ENCODE data around the gene FZD4.
"Not testable (repeated sequence)": the region's sequence is repeated elsewhere in the genome, so short reads cannot be mapped to it uniquely, and the experiment has no call there.

Gene FZD4

GRCh38 chr11:86972734-86973133 lies 17.5 kb upstream of the FZD4 start:
- Histone ChIP-seq H3K9me3 (ENCODE audit: control insufficient read depth in 2 of 2, low read length in 2 of 2) (peaks cover 0 to 6% of the 10 kb centered on the region in 2 donors), H3K27me3 (ENCODE audit: control insufficient read depth in 1 of 2, insufficient read depth in 2 of 2, low read length in 2 of 2) (no peaks in the 10 kb centered on the region), H3K9ac (ENCODE audit: low read length in 2 of 2) (no peak overlapping the region), H3K4me1 (ENCODE audit: control insufficient read depth, insufficient read depth, low read length) (no peaks in the 10 kb centered on the region), H3K36me3 (ENCODE audit: control insufficient read depth in 2 of 2, insufficient read depth in 2 of 2, low read length in 2 of 2) (no peaks in the 10 kb centered on the region), H3K4me3 (ENCODE audit: low read length in 2 of 2) (no peak overlapping the region), H3K27ac (ENCODE audit: low read length) (no peak overlapping the region)

- H3K9me3 ChIP-seq (ENCODE audit: control insufficient read depth in 2 of 2, low read length in 2 of 2) = peaks cover 0 to 6% of the 10 kb centered on the region in 2 donors
Observed at GRCh38 chr11:86969258-86969657, 14.1 kb upstream of the FZD4 start.

DNA sequence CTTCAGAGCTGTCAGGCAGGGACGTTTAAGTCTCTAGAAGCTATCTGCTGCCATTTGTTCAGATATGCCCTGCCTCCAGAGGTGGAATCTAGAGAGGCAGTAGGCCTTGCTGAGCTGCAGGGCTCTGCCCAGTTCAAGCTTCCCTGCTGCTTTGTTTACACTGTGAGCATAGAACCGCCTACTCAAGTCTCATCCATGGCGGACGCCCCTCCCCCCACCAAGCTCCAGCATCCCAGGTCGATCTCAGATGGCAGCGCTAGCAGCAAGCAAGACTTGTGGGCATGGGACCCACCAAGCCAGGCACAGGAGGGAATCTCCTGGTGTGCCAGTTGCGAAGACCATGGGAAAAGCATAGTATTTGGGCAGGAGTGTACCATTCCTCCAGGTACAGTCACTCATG lies 12.4 kb upstream of the FZD4 start:
- H3K36me3 ChIP-seq (ENCODE audit: control insufficient read depth in 2 of 2, insufficient read depth in 2 of 2, low read length in 2 of 2); H3K4me1 ChIP-seq (ENCODE audit: control insufficient read depth, insufficient read depth, low read length); H3K4me3 ChIP-seq (ENCODE audit: low read length in 2 of 2); H3K9me3 ChIP-seq (ENCODE audit: control insufficient read depth in 2 of 2, low read length in 2 of 2); H3K27me3 ChIP-seq (ENCODE audit: control insufficient read depth in 1 of 2, insufficient read depth in 2 of 2, low read length in 2 of 2); H3K9ac ChIP-seq (ENCODE audit: low read length in 2 of 2); H3K27ac ChIP-seq (ENCODE audit: low read length): not testable (repeated sequence)

More at GRCh38 chr11:86969258-86969657, 14.1 kb upstream of the FZD4 start:
- no peaks in the 10 kb centered on the region for H3K36me3 ChIP-seq (ENCODE audit: control insufficient read depth in 2 of 2, insufficient read depth in 2 of 2, low read length in 2 of 2)
- no peaks in the 10 kb centered on the region for H3K4me1 ChIP-seq (ENCODE audit: control insufficient read depth, insufficient read depth, low read length)
- no peak overlapping the region for H3K9ac ChIP-seq (ENCODE audit: low read length in 2 of 2)
- H3K27me3 ChIP-seq (ENCODE audit: control insufficient read depth in 1 of 2, insufficient read depth in 2 of 2, low read length in 2 of 2) = no peaks in the 10 kb centered on the region
- H3K27ac ChIP-seq (ENCODE audit: low read length) = no peak overlapping the region
- H3K4me3 ChIP-seq (ENCODE audit: low read length in 2 of 2) = no peak overlapping the region

DNA sequence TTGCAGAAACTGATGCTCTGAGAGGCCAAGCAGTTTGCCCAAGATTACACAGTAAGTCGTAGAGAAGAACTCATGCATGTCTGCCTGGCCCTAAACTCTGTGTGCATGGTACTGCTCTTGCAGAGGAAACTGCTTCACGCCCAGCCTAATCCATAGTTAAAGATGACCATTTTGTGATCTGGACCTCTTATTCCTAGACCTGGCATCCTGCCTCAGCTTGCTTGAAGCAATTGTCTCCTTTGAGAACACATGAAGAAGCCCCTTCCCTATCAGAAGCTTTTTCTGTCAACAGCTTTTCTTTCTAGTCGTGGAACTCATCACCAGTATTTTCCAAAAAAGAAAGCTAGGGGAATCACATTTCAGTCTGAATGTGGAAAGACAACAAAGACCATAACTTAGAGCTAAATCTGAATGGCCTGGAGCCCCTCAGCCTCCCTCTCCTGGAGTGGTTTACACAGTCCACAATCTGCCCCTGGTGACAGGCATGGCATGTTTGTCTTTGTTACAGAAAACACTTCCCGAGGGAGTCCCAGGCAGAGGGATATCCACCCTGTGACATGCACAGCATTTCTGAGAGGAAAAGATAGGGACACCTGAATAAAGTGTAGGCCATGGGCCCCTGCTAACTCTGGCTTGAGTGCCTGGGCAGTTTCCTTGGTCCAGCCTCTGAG lies 2.9 kb upstream of the FZD4 start:
- no peaks in the 10 kb centered on the region for H3K27me3 ChIP-seq (ENCODE audit: control insufficient read depth in 1 of 2, insufficient read depth in 2 of 2, low read length in 2 of 2)
- no peaks in the 10 kb centered on the region for H3K36me3 ChIP-seq (ENCODE audit: control insufficient read depth in 2 of 2, insufficient read depth in 2 of 2, low read length in 2 of 2)
- no peak overlapping the region for H3K27ac ChIP-seq (ENCODE audit: low read length)
- H3K9ac ChIP-seq (ENCODE audit: low read length in 2 of 2) = no peak overlapping the region
- no peak overlapping the region for H3K4me3 ChIP-seq (ENCODE audit: low read length in 2 of 2)
- peaks cover 18% of the 10 kb centered on the region for H3K4me1 ChIP-seq (ENCODE audit: control insufficient read depth, insufficient read depth, low read length)
- no peaks in the 10 kb centered on the region for H3K9me3 ChIP-seq (ENCODE audit: control insufficient read depth in 2 of 2, low read length in 2 of 2)

DNA sequence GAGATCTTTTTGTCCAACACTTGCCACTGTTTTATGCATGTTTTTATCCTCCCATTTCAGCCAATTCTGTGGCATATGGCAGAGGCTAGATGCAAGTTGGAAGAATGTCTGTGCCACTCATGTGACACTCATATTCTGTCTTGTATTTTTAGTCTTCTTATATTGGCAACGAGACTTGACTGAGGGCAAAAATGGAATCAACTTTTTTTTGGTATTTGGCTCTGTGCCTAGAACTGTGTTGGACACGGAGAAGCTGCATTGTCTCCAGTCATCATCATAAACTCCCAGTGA lies 1.7 kb upstream of the FZD4 start:
- Histone ChIP-seq H3K27me3 (ENCODE audit: control insufficient read depth in 1 of 2, insufficient read depth in 2 of 2, low read length in 2 of 2) (no peaks in the 10 kb centered on the region), H3K9ac (ENCODE audit: low read length in 2 of 2) (no peak overlapping the region), H3K4me3 (ENCODE audit: low read length in 2 of 2) (peak overlapping the region in 1 of 2 donors; percentile 94), H3K36me3 (ENCODE audit: control insufficient read depth in 2 of 2, insufficient read depth in 2 of 2, low read length in 2 of 2) (peaks cover 3 to 4% of the 10 kb centered on the region in 2 donors), H3K27ac (ENCODE audit: low read length) (peak overlapping the region; percentile 76), H3K9me3 (ENCODE audit: control insufficient read depth in 2 of 2, low read length in 2 of 2) (no peaks in the 10 kb centered on the region), H3K4me1 (ENCODE audit: control insufficient read depth, insufficient read depth, low read length) (peaks cover 25% of the 10 kb centered on the region)

DNA sequence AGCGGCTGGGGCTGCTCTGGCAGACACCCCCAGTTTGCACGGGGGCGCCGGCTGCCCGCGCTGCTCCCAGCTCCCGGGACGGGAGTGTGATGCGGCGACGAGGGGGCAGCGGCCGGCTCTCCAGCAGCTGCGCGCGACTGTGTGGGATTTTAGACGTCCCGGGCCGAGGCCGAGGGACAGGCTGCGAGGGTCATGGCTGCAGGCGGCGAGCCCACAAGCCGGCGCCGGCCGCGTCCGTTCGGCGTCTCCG lies 159 bp downstream of the FZD4 start:
- Histone ChIP-seq H3K4me1 (ENCODE audit: control insufficient read depth, insufficient read depth, low read length) (peaks cover 34% of the 10 kb centered on the region), H3K9ac (ENCODE audit: low read length in 2 of 2) (peak overlapping the region; percentile 25 to 74), H3K36me3 (ENCODE audit: control insufficient read depth in 2 of 2, insufficient read depth in 2 of 2, low read length in 2 of 2) (peaks cover 7 to 11% of the 10 kb centered on the region in 2 donors), H3K27me3 (ENCODE audit: control insufficient read depth in 1 of 2, insufficient read depth in 2 of 2, low read length in 2 of 2) (no peaks in the 10 kb centered on the region), H3K4me3 (ENCODE audit: low read length in 2 of 2) (peak overlapping the region; percentile 75 to 87), H3K9me3 (ENCODE audit: control insufficient read depth in 2 of 2, low read length in 2 of 2) (no peaks in the 10 kb centered on the region), H3K27ac (ENCODE audit: low read length) (peak overlapping the region; percentile 58)

DNA sequence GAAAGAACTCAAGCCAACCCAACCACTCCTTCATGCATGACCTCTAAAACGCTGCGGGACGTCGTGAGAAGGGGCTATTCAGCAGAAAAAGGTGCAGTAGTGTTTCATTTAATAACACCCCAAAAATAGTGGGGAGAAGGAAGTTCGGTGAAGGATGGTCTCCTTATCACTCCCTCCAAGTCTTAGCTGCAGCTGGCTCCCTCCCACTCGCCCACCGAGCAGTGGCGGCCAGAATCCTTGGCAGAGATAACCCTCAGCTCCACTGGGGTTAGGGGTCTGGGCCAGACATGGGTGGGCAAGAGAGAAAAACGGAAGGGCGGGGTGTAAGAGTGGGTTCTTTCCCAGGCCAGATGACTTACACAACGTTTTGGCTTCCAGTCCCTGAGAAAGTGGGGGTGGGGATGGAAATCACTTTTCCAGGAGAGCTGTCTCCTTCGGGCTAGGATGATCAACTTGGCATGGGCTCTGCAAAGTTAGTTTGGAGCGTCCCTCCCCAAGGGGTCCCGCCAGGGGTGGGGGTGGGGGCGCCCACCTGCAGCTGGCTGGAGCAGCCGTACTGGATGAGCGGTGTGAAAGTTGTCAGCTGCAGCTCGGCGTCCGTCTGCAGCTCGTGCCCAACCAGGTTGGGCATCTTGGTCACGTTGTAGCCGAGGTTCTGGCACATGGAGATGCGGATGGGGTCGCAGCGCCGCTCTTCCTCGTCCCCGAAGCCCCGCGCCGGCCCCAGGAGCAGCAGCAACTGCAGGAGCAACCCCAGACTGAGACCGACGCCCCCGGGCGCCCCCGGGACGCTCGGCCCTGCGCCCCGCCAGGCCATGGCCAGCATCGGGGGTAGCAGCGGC lies 705 bp downstream of the FZD4 start:
- H3K9ac ChIP-seq (ENCODE audit: low read length in 2 of 2) = peak overlapping the region; percentile 25 to 74
- H3K9me3 ChIP-seq (ENCODE audit: control insufficient read depth in 2 of 2, low read length in 2 of 2) = no peaks in the 10 kb centered on the region
- H3K36me3 ChIP-seq (ENCODE audit: control insufficient read depth in 2 of 2, insufficient read depth in 2 of 2, low read length in 2 of 2) = peaks cover 7 to 11% of the 10 kb centered on the region in 2 donors
- peaks cover 36% of the 10 kb centered on the region for H3K4me1 ChIP-seq (ENCODE audit: control insufficient read depth, insufficient read depth, low read length)
- peak overlapping the region; percentile 75 to 87 for H3K4me3 ChIP-seq (ENCODE audit: low read length in 2 of 2)
- H3K27me3 ChIP-seq (ENCODE audit: control insufficient read depth in 1 of 2, insufficient read depth in 2 of 2, low read length in 2 of 2) = no peaks in the 10 kb centered on the region
- H3K27ac ChIP-seq (ENCODE audit: low read length) = peak overlapping the region; percentile 58

DNA sequence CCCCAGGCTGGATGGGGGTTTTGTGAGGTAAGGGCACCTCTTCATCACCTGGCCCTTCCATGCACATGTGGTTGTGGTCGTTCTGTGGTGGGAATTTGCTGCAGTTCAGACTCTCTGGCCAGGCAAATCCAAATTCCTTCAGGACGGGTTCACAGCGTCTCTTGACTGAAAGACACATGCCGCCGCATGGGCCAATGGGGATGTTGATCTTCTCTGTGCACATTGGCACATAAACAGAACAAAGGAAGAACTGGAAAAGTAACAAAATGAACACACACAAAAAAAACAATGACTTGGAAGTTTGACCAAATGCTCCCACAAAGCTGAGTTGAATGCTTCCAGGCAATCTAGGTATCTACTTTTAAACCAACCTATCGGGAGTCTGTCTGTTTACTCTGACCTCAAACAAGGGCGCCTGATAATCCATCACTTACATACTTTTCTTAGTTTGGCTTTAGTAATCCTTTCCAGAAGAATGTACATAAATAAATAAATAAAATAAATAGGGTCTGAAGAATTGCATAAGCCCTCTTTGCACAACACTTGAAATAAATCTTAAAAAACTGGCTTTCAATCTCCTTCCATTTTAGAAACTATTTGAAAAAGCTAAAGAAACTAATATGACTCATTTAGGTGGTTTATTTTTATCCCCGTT lies 2.8 kb downstream of the FZD4 start:
- Histone ChIP-seq H3K27ac (ENCODE audit: low read length) (no peak overlapping the region), H3K9ac (ENCODE audit: low read length in 2 of 2) (no peak overlapping the region), H3K4me1 (ENCODE audit: control insufficient read depth, insufficient read depth, low read length) (peaks cover 55% of the 10 kb centered on the region), H3K4me3 (ENCODE audit: low read length in 2 of 2) (peak overlapping the region; percentile 28 to 87), H3K9me3 (ENCODE audit: control insufficient read depth in 2 of 2, low read length in 2 of 2) (no peaks in the 10 kb centered on the region), H3K36me3 (ENCODE audit: control insufficient read depth in 2 of 2, insufficient read depth in 2 of 2, low read length in 2 of 2) (peaks cover 10 to 14% of the 10 kb centered on the region in 2 donors), H3K27me3 (ENCODE audit: control insufficient read depth in 1 of 2, insufficient read depth in 2 of 2, low read length in 2 of 2) (no peaks in the 10 kb centered on the region)

DNA sequence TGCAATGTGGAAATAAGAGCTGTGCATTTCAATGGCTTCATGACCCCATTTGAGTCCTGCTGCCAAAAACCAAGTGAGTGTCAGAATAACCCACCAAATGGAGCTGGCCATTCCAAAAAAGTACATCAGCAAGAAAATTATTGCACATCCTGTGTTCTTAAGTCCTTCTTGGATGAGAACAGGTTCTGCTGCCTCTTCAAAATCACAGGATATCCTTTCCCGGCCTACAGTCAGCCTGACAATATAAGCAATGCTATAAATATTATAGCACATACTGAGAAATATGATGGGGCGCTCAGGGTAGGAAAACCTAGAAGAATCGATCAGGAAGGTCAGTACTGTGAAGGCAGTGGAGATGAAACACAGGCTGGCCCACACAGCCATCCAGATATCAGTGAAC lies 3.5 kb downstream of the FZD4 start:
- Histone ChIP-seq H3K36me3 (ENCODE audit: control insufficient read depth in 2 of 2, insufficient read depth in 2 of 2, low read length in 2 of 2) (peaks cover 10 to 14% of the 10 kb centered on the region in 2 donors), H3K4me1 (ENCODE audit: control insufficient read depth, insufficient read depth, low read length) (peaks cover 52% of the 10 kb centered on the region), H3K4me3 (ENCODE audit: low read length in 2 of 2) (peak overlapping the region in 1 of 2 donors; percentile 87), H3K9ac (ENCODE audit: low read length in 2 of 2) (no peak overlapping the region), H3K9me3 (ENCODE audit: control insufficient read depth in 2 of 2, low read length in 2 of 2) (no peaks in the 10 kb centered on the region), H3K27ac (ENCODE audit: low read length) (no peak overlapping the region), H3K27me3 (ENCODE audit: control insufficient read depth in 1 of 2, insufficient read depth in 2 of 2, low read length in 2 of 2) (no peaks in the 10 kb centered on the region)

DNA sequence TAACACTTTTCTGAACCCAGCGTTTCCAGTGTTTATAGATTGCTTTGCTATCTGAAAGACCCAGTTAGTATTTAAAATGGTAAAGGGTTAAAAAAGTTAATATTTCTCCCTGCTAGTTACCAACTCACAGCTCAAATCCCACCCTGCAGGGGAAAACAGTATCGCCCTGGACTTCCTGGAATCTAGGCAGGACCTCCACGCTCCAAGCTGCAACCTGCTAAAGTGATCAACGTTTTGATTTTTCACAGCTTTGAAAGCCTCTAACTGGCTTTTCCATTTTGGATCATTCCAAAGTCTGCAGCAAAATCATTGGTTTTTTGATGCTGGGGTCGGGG lies 4.6 kb downstream of the FZD4 start:
- Histone ChIP-seq H3K36me3 (ENCODE audit: control insufficient read depth in 2 of 2, insufficient read depth in 2 of 2, low read length in 2 of 2) (peaks cover 10 to 20% of the 10 kb centered on the region in 2 donors), H3K4me3 (ENCODE audit: low read length in 2 of 2) (peak overlapping the region; percentile 31 to 45), H3K27ac (ENCODE audit: low read length) (peak overlapping the region; percentile 31), H3K9me3 (ENCODE audit: control insufficient read depth in 2 of 2, low read length in 2 of 2) (no peaks in the 10 kb centered on the region), H3K9ac (ENCODE audit: low read length in 2 of 2) (peak overlapping the region in 1 of 2 donors; percentile 21), H3K4me1 (ENCODE audit: control insufficient read depth, insufficient read depth, low read length) (peaks cover 51% of the 10 kb centered on the region), H3K27me3 (ENCODE audit: control insufficient read depth in 1 of 2, insufficient read depth in 2 of 2, low read length in 2 of 2) (no peaks in the 10 kb centered on the region)

Data from stomach smooth muscle (tissue), 2 donors.